H7 (cell line): ENCODE data around the gene DMD. TPM values are rescaled to one million over a fixed set of nuclear protein-coding genes. Genes with fewer than 3 reads are reported as not detected.

ENCODE experiments used
- DNase-seq: peaks from one replicate; pipeline ENCODE4 v3.0.0; 2012
- H3K27me3 ChIP-seq: 2 replicates; pipeline ENCODE4 v1.6.0; 2011; ENCODE audit warnings: mild to moderate bottlenecking, low read length; ENCODE audit not compliant: control insufficient read depth, insufficient read depth
- H3K36me3 ChIP-seq: replicated peaks from 2 replicates; pipeline ENCODE4 v1.5.1; 2011; ENCODE audit warnings: low read length; ENCODE audit not compliant: control insufficient read depth, insufficient read depth
- H3K4me3 ChIP-seq: 2 replicates; pipeline ENCODE4 v1.5.1; 2011; ENCODE audit warnings: low read depth, mild to moderate bottlenecking, control low read depth, low read length, moderate library complexity; ENCODE audit not compliant: insufficient read depth
- total RNA-seq: library from RNA; depleted of rRNA; stranded (reverse); fragments of >200 nt; shearing (Covaris generic); gene quantifications from 2 replicates; pipeline ENCODE4 v1.2.3, GENCODE V29; 2014

DMD gene
- total RNA-seq, 1 experiment from 2014 or later = 17.1 TPM

DNA sequence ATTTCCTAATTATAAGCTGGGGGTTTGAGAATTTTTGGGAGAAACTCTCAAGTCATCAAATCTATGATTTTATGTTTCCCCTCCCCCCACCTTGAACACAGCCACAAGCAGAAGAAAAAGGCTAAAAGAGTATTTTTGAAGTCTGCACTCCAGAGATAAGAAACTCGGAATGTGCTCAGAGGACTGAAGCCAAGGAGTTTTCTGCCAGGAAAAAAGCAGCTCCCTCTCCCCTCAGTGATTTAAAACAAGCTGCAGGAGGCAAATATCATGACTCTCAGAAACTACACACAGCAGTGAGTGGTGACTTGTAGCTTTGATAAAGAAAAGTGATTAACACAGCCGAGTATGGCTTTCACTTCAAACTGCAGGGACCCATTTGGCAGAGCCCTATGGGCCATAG lies 1339.3 kb downstream of the DMD start:
- Histone ChIP-seq H3K36me3 (no peaks in the 10 kb centered on the region), H3K4me3 (no peak overlapping the region), H3K27me3 (no peaks in the 10 kb centered on the region)
- peak; percentile 3 for DNase-seq

DNA sequence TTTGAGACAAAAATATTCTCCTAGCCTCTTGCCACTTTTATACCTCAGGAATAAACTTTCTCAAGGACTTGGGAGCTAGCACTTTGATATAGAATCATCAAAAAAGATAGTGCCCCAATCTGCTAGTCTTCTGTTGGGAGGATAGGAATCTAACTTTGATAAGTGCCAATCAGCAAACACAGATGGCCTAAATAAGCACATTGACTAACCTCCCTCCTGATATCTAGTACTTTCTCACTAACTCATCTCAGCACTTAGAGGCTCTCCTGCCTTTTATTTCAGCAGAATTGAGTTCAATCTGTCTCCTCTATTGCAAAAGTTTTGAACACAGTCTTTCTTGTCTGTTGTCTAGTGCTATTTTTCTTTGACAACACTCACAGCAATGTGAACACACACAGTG lies 1341.1 kb downstream of the DMD start:
- Histone ChIP-seq H3K36me3 (no peaks in the 10 kb centered on the region), H3K27me3 (no peaks in the 10 kb centered on the region), H3K4me3 (no peak overlapping the region)
- no peak for DNase-seq

DNA sequence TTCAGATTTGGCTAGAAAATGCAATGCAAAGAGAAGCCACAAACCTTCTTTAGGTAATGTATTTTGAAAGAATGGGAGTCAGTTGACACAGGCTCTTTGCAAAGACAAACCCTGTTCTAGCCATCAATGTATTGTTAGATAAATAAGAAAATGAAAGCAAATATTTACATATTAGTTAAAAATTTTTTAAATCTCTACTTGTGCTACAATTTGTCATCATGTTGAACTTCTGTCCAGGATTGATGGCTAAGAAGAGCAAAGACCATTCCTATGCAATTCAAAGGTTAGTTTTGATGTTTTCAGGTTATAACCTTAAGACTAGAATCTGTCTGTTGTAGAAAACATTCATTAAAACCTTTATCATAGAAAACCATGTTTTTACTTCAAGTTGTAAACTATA lies 1350.7 kb downstream of the DMD start:
- no peak overlapping the region for H3K4me3 ChIP-seq
- H3K36me3 ChIP-seq = no peaks in the 10 kb centered on the region
- no peak for DNase-seq
- H3K27me3 ChIP-seq = no peaks in the 10 kb centered on the region

GRCh38 chrX:31858915-31859314 lies 1352.4 kb downstream of the DMD start:
- no peaks in the 10 kb centered on the region for H3K36me3 ChIP-seq
- no peak overlapping the region for H3K4me3 ChIP-seq
- DNase-seq = no peak
- no peaks in the 10 kb centered on the region for H3K27me3 ChIP-seq

GRCh38 chrX:31854716-31855115 lies 1356.6 kb downstream of the DMD start:
- Histone ChIP-seq H3K4me3 (no peak overlapping the region), H3K27me3 (no peaks in the 10 kb centered on the region), H3K36me3 (no peaks in the 10 kb centered on the region)
- DNase-seq = no peak

- Histone ChIP-seq H3K36me3 (no peaks in the 10 kb centered on the region), H3K27me3 (no peaks in the 10 kb centered on the region), H3K4me3 (no peak overlapping the region)
- no peak for DNase-seq
Measured at GRCh38 chrX:31851761-31852160, 1359.6 kb downstream of the DMD start.

DNA sequence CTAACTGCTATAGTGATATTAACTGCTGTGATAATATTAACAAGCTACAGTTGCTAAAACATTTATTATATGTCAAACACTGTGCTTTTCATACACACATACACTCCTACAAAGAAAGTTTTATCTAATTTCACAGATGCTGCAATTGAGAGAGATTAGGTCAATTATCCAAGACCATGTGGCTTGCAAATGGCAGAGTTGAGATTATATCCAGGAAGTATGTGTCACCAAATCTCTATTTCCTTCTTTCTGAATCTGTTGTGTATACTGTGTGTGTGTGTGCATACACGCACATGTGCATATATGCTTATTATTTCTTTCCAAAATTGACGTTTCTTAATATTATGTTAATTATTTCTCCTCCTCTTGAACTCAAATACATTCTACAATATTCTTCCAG lies 1363.6 kb downstream of the DMD start:
- no peak overlapping the region for H3K4me3 ChIP-seq
- H3K36me3 ChIP-seq = no peaks in the 10 kb centered on the region
- H3K27me3 ChIP-seq = no peaks in the 10 kb centered on the region
- DNase-seq = no peak

- Histone ChIP-seq H3K27me3 (no peaks in the 10 kb centered on the region), H3K36me3 (no peaks in the 10 kb centered on the region), H3K4me3 (no peak overlapping the region)
- no peak for DNase-seq
Measured at GRCh38 chrX:31845003-31845402, 1366.3 kb downstream of the DMD start.

DNA sequence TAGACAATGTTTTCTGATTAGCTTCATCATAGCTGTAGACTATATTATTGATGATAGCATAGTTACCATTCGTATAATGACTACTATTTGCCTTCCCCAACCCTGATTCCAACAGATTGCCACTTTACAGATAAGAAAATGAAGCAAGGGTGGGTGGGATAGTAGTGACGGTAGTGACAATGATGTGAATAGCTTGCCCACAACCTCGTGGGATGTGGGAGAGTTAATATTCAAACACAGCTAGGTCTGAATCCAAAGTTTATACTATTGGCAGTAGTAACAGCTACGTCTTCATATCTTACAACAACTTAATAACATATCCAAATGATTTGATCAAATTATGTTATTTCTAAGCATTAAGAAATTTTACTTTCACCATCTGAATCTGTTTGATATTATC lies 1372.7 kb downstream of the DMD start:
- Histone ChIP-seq H3K4me3 (no peak overlapping the region), H3K27me3 (no peaks in the 10 kb centered on the region), H3K36me3 (no peaks in the 10 kb centered on the region)
- no peak for DNase-seq

GRCh38 chrX:31837445-31838049 lies 1373.8 kb downstream of the DMD start:
- DNase-seq = no peak
- no peaks in the 10 kb centered on the region for H3K36me3 ChIP-seq

DNA sequence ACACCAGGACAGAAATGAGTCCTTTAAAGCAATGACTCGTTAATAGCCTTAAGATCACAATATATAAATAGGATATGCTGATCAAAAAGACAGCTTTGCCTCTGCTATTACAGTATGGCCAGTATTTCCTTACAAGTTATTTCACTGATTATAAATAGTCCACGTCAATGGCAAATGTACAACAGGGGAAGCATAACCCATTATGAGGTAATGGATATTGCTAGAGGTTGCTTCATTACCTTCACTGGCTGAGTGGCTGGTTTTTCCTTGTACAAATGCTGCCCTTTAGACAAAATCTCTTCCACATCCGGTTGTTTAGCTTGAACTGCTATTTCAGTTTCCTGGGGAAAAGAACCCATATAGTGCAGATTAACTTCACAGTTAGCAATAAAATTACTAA lies 1374.9 kb downstream of the DMD start:
- Histone ChIP-seq H3K36me3 (no peaks in the 10 kb centered on the region), H3K4me3 (no peak overlapping the region), H3K27me3 (no peaks in the 10 kb centered on the region)
- no peak for DNase-seq

More at GRCh38 chrX:31837445-31838049, 1373.8 kb downstream of the DMD start:
- Histone ChIP-seq H3K27me3 (no peaks in the 10 kb centered on the region), H3K4me3 (no peak overlapping the region)

GRCh38 chrX:31832263-31832662 lies 1379.1 kb downstream of the DMD start:
- no peak overlapping the region for H3K4me3 ChIP-seq
- no peak for DNase-seq
- no peaks in the 10 kb centered on the region for H3K27me3 ChIP-seq
- no peaks in the 10 kb centered on the region for H3K36me3 ChIP-seq

DNA sequence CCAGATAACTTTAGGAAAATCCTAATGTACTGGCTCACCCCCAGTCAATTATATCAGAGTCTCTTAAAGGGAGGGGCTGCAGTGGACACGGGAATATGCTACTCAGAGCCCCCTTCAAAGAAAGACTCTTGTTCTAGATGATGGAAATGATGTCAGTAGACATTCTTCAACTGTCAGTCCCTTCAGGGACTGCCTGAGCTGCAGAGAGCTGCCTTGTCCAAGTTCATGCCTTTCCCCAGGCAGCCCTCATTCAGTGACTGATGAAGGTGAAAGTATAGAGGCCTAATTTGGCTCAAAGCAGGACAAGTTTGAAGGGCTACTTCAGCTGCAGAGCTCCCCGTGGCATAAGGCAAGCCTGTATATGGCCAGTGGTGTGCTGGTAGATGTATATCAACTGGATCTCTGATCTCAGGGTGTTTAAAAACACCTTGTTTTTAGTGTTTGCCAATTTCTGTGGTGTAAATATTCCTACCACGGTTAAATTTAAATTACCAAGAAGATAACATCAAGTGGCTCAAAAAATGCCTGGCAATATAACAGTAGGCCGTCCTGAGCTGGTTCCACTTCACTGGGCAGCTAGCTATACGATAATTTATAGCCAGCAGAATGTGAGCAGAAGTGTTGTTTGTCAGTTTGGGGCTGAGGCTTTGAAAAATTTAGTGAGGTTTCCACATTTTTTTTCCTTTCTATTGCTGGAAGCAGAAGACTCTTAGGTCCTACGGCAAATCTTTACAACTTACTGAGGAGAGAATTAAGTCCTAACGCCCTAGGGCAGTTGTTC lies 1390.7 kb downstream of the DMD start:
- Histone ChIP-seq H3K4me3 (no peak overlapping the region), H3K27me3 (no peaks in the 10 kb centered on the region), H3K36me3 (no peaks in the 10 kb centered on the region)
- no peak for DNase-seq

- Histone ChIP-seq H3K36me3 (no peaks in the 10 kb centered on the region), H3K27me3 (no peaks in the 10 kb centered on the region), H3K4me3 (no peak overlapping the region)
- DNase-seq = no peak
Measured at GRCh38 chrX:31819455-31819854, 1391.9 kb downstream of the DMD start.

- Histone ChIP-seq H3K4me3 (no peak overlapping the region), H3K27me3 (no peaks in the 10 kb centered on the region), H3K36me3 (no peaks in the 10 kb centered on the region)
- DNase-seq = no peak
Measured at GRCh38 chrX:31811106-31811505, 1400.2 kb downstream of the DMD start.
